Epithelial cell of umbilical artery (primary cell): ENCODE measurements around the gene CA5A. TPM values are rescaled to one million over a fixed set of nuclear protein-coding genes. Genes with fewer than 3 reads are reported as not detected.

Experiments
- total RNA-seq: library from RNA; depleted of rRNA; stranded (reverse); fragments of >200 nt; gene quantifications from 2 replicates; pipeline ENCODE4 v1.2.3, GENCODE V29; 2014

Gene CA5A
- not detected in 2 replicates for total RNA-seq

GRCh38 chr16:87936375-87937230 is at the start of gene CA5A:
Gene CA5A, minus strand, starts transcription at chr16:87936529. Its CDS starts 79 bp downstream, at chr16:87936450.

GRCh38 chr16:87950765-87951551 is 14.6 kb upstream of the CA5A start, which contains the start of gene BANP:
Gene BANP, plus strand, starts transcription at chr16:87951434. Its CDS starts 23,682 bp downstream, at chr16:87975116.

GRCh38 chr16:87869061-87869878 is 67.1 kb downstream of the CA5A start, which contains the start of gene SLC7A5:
Gene SLC7A5, minus strand, starts transcription at chr16:87869507. Its CDS starts 85 bp downstream, at chr16:87869422.

Other genes starting within 250 kb of the CA5A start
- gene KLHDC4, start 170.5 kb downstream of the CA5A start, total RNA-seq = 24.0 and 36.8 TPM in 2 replicates
- 8.1 and 12.8 TPM in 2 replicates for gene SLC7A5, start 67.0 kb downstream of the CA5A start, total RNA-seq
- gene BANP, start 14.9 kb upstream of the CA5A start, total RNA-seq = 17.2 and 40.9 TPM in 2 replicates